Neural progenitor cell (in vitro differentiated cells): ENCODE results near the gene IFNGR2. TPM values are rescaled to one million over a fixed set of nuclear protein-coding genes. Genes with fewer than 3 reads are reported as not detected.

Experiments used
- DNase-seq: peaks from one replicate; pipeline ENCODE4 v3.0.0-alpha.2; 2016; ENCODE audit warnings: low spot score
- H2AFZ ChIP-seq: fragments of 200-600 bp; sonication (generic); replicated peaks from 2 replicates; pipeline ENCODE4 v1.6.1; 2016; ENCODE audit warnings: antibody characterized with exemption
- H3F3A ChIP-seq: fragments of 200-600 bp; sonication (generic); 2 replicates; pipeline ENCODE4 v1.6.1; 2016; ENCODE audit warnings: antibody characterized with exemption, low read depth
- H3K27ac ChIP-seq: fragments of 200-600 bp; sonication (generic); 2 replicates; pipeline ENCODE4 v1.5.1; 2016; ENCODE audit warnings: mild to moderate bottlenecking
- H3K27me3 ChIP-seq: fragments of 200-600 bp; sonication (generic); 2 replicates; pipeline ENCODE4 v1.6.1; 2016; ENCODE audit warnings: mild to moderate bottlenecking, moderate library complexity
- H3K36me3 ChIP-seq: fragments of 200-600 bp; sonication (generic); 2 replicates; pipeline ENCODE4 v1.5.1; 2016
- H3K4me1 ChIP-seq: fragments of 200-600 bp; sonication (generic); 2 replicates; pipeline ENCODE4 v1.6.1; 2016; ENCODE audit warnings: mixed run types
- H3K4me2 ChIP-seq: fragments of 200-600 bp; sonication (generic); 2 replicates; pipeline ENCODE4 v1.6.1; 2016
- H3K4me3 ChIP-seq: fragments of 200-600 bp; sonication (generic); 2 replicates; pipeline ENCODE4 v1.5.1; 2016
- H3K79me2 ChIP-seq: fragments of 200-600 bp; sonication (generic); 2 replicates; pipeline ENCODE4 v1.6.1; 2016; ENCODE audit warnings: low read depth
- H3K9ac ChIP-seq: fragments of 200-600 bp; sonication (generic); 2 replicates; pipeline ENCODE4 v1.6.1; 2016
- H3K9me3 ChIP-seq: fragments of 200-600 bp; sonication (generic); 2 replicates; pipeline ENCODE4 v1.5.1; 2016; ENCODE audit warnings: low read depth
- H4K20me1 ChIP-seq: fragments of 200-600 bp; sonication (generic); 2 replicates; pipeline ENCODE4 v1.6.1; 2016; ENCODE audit warnings: low read depth
- H3K27ac Mint-ChIP-seq: 3 replicates; pipeline ENCODE4 v1.8.0; 2021; ENCODE audit warnings: mixed read lengths
- H3K27me3 Mint-ChIP-seq: 2 replicates; pipeline ENCODE4 v1.8.0; 2022; ENCODE audit warnings: low read depth, mild to moderate bottlenecking, inconsistent platforms, moderate library complexity, mixed read lengths; ENCODE audit not compliant: insufficient read depth
- H3K36me3 Mint-ChIP-seq: 3 replicates; pipeline ENCODE4 v1.8.0; 2021; ENCODE audit warnings: mixed read lengths
- H3K4me1 Mint-ChIP-seq: 3 replicates; pipeline ENCODE4 v1.8.0; 2021; ENCODE audit warnings: mixed read lengths
- H3K4me3 Mint-ChIP-seq: 3 replicates; pipeline ENCODE4 v1.8.0; 2021; ENCODE audit warnings: mild to moderate bottlenecking, moderate library complexity, mixed read lengths
- H3K9me3 Mint-ChIP-seq: 3 replicates; pipeline ENCODE4 v1.8.0; 2020; ENCODE audit warnings: mixed read lengths
- EZH2 ChIP-seq: fragments of 200-600 bp; sonication (generic); IDR thresholded peaks from 2 replicates; pipeline ENCODE4 v1.6.1; 2017; ENCODE audit warnings: antibody characterized with exemption, mild to moderate bottlenecking, moderate library complexity
- EZH2phosphoT487 ChIP-seq: fragments of 200-600 bp; sonication (generic); IDR thresholded peaks from 2 replicates; pipeline ENCODE4 v1.6.1; 2017; ENCODE audit warnings: antibody characterized with exemption
- total RNA-seq: library from RNA; depleted of rRNA; stranded (reverse); fragments of >200 nt; gene quantifications from 2 replicates; pipeline ENCODE4 v1.2.3, GENCODE V29; 2015; ENCODE audit warnings: low replicate concordance
- TF ChIP-seq, protein P1 (sequence below): fragments of 200-600 bp; sonication (generic); IDR thresholded peaks from 2 replicates; pipeline ENCODE4 v1.5.1; 2017; ENCODE audit warnings: antibody characterized with exemption, mild to moderate bottlenecking

Gene IFNGR2
- total RNA-seq, 1 donor from 2014 or later = 50.6 TPM

DNA sequence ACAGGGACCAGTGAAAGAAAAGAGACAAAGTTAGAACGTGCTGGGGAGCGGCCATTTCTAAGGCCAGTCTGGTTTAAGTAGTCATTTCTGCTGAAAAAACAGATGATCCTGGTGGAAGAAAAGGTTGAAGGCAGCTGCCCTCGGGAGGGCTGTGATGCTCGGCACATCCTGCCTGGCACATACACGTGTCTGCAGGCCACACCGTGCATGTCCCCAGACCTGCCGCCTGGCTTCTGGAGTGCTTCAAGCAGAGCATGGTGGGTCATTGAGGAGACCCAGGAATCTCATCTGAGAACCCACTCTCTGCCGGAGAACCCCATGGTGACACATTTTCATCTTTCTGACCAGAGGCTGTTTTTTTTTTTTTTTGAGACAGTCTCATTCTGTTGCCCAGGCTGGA lies 46.0 kb upstream of the IFNGR2 start:
- Histone ChIP-seq H4K20me1 (no peaks in the 10 kb centered on the region), H3F3A (peaks cover 13% of the 10 kb centered on the region), H3K9me3 (no peaks in the 10 kb centered on the region), H3K27ac (no peak overlapping the region), H3K9ac (no peak overlapping the region), H3K27me3 (no peaks in the 10 kb centered on the region), H3K79me2 (no peaks in the 10 kb centered on the region), H3K4me1 (no peaks in the 10 kb centered on the region), H2AFZ (no peak overlapping the region), H3K4me3 (no peak overlapping the region), H3K36me3 (peaks cover 3% of the 10 kb centered on the region), H3K4me2 (no peak overlapping the region)
- Mint-ChIP-seq H3K4me3 (no peak overlapping the region), H3K27ac (no peak overlapping the region), H3K27me3 (peaks cover 3% of the 10 kb centered on the region), H3K9me3 (no peaks in the 10 kb centered on the region), H3K4me1 (peaks cover 6% of the 10 kb centered on the region), H3K36me3 (peaks cover 15% of the 10 kb centered on the region)
- no peak for TF ChIP-seq EZH2
- TF ChIP-seq, protein P1, sequence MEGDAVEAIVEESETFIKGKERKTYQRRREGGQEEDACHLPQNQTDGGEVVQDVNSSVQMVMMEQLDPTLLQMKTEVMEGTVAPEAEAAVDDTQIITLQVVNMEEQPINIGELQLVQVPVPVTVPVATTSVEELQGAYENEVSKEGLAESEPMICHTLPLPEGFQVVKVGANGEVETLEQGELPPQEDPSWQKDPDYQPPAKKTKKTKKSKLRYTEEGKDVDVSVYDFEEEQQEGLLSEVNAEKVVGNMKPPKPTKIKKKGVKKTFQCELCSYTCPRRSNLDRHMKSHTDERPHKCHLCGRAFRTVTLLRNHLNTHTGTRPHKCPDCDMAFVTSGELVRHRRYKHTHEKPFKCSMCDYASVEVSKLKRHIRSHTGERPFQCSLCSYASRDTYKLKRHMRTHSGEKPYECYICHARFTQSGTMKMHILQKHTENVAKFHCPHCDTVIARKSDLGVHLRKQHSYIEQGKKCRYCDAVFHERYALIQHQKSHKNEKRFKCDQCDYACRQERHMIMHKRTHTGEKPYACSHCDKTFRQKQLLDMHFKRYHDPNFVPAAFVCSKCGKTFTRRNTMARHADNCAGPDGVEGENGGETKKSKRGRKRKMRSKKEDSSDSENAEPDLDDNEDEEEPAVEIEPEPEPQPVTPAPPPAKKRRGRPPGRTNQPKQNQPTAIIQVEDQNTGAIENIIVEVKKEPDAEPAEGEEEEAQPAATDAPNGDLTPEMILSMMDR = no peak
- TF ChIP-seq EZH2phosphoT487 = no peak
- no peak for DNase-seq

DNA sequence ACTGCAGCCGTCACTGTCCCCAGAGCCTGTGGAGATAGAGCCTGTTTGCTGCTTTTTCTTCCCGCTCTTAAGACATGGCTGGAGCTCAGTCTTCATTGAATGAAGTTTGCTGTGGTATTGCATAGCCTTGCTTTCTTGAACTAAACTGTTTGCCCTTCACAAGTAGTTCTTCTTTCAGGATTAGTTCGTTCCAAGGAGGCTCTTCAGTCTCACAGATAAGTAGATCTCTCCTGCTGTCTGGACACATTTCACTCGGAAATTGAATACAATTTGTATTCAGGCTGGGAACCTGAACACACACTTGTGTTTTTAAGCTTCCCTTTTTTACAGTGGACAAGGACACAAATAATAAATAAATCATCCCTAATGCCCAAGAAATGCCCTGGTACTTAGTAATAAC lies 43.8 kb upstream of the IFNGR2 start:
- Mint-ChIP-seq H3K27me3 (peaks cover 2% of the 10 kb centered on the region), H3K9me3 (no peaks in the 10 kb centered on the region), H3K4me3 (no peak overlapping the region), H3K4me1 (peaks cover 6% of the 10 kb centered on the region), H3K36me3 (peaks cover 13% of the 10 kb centered on the region), H3K27ac (no peak overlapping the region)
- Histone ChIP-seq H2AFZ (no peak overlapping the region), H3K4me1 (no peaks in the 10 kb centered on the region), H3K27ac (no peak overlapping the region), H4K20me1 (no peaks in the 10 kb centered on the region), H3K4me3 (no peak overlapping the region), H3K9me3 (no peaks in the 10 kb centered on the region), H3K4me2 (no peak overlapping the region), H3K79me2 (no peaks in the 10 kb centered on the region), H3K9ac (no peak overlapping the region), H3F3A (peaks cover 18% of the 10 kb centered on the region), H3K27me3 (no peaks in the 10 kb centered on the region), H3K36me3 (peaks cover 3% of the 10 kb centered on the region)
- DNase-seq = no peak
- no peak for TF ChIP-seq EZH2phosphoT487
- TF ChIP-seq, protein P1 = no peak
- TF ChIP-seq EZH2 = no peak

DNA sequence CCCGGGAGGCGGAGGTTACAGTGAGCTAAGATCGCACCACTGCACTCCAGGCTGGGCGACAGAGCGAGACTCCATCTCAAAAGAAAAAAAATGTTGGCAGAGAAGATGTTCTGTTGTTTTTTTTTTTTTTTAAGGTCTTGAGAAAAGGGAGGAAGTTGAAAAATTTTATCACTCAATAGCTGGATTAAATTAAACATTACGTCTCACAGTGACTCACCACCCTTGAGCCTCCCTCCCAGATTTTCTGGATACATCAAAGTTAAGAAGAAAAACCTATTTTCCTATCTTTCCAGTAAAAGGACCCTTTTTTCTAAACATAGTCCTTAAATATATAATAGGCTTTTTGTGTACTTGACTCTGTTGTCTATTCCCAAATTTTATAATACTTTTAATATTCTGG lies 42.9 kb upstream of the IFNGR2 start:
- H3K9ac ChIP-seq = no peak overlapping the region
- no peak overlapping the region for H3K27ac Mint-ChIP-seq

More for the DNA sequence above, 42.9 kb upstream of the IFNGR2 start:
- peaks cover 6% of the 10 kb centered on the region for H3K4me1 Mint-ChIP-seq
- Histone ChIP-seq H2AFZ (no peak overlapping the region), H3K9me3 (no peaks in the 10 kb centered on the region), H3K27me3 (no peaks in the 10 kb centered on the region), H3K4me2 (no peak overlapping the region), H3K79me2 (no peaks in the 10 kb centered on the region), H3K27ac (no peak overlapping the region), H3K4me1 (no peaks in the 10 kb centered on the region), H3K4me3 (no peak overlapping the region), H4K20me1 (no peaks in the 10 kb centered on the region), H3F3A (peaks cover 18% of the 10 kb centered on the region), H3K36me3 (peaks cover 2% of the 10 kb centered on the region)
- peaks cover 12% of the 10 kb centered on the region for H3K36me3 Mint-ChIP-seq
- H3K9me3 Mint-ChIP-seq = no peaks in the 10 kb centered on the region
- H3K27me3 Mint-ChIP-seq = peaks cover 2% of the 10 kb centered on the region
- DNase-seq = no peak
- TF ChIP-seq EZH2 (no peak), EZH2phosphoT487 (no peak)
- TF ChIP-seq, protein P1 = no peak
- H3K4me3 Mint-ChIP-seq = no peak overlapping the region
